Measurements from ENCODE around the gene CXCL3.

Gene CXCL3

GRCh38 chr4:74039315-74039763 is 850 bp upstream of the CXCL3 start:
- POLR2A ChIA-PET, result interaction anchor here (0.9 kb wide), 2 partner anchors 17 to 71 kb away, joined by 3 to 4 read pairs; no protein-coding TSS in a partner anchor
- no peak for TF ChIP-seq CTCF (IDR thresholded peaks at IDR 0.05; ENCODE audit: insufficient read depth, low read length, missing control alignments)
- DNase-seq (ENCODE audit: low read depth, low spot score), result no peak
- peak overlapping the region; percentile 71 for H3K4me3 ChIP-seq (ENCODE audit: low read depth, low read length)
- CTCF ChIA-PET, result interaction anchor here (0.9 to 3.0 kb wide), 14 partner anchors 10 to 464 kb away, joined by 3 to 24 read pairs (median 4); no protein-coding TSS in a partner anchor

GRCh38 chr4:74038086-74038424 is 434 bp downstream of the CXCL3 start:
- ChIA-PET CTCF (interaction anchor here (0.9 to 3.0 kb wide), 18 partner anchors 10 to 384 kb away, joined by 3 to 24 read pairs (median 4); no protein-coding TSS in a partner anchor), POLR2A (no interaction called here)
- no peak for DNase-seq (ENCODE audit: low read depth, low spot score)
- TF ChIP-seq CTCF (IDR thresholded peaks at IDR 0.05; ENCODE audit: insufficient read depth, low read length, missing control alignments), result no peak
- peak overlapping the region; percentile 71 for H3K4me3 ChIP-seq (ENCODE audit: low read depth, low read length)

GRCh38 chr4:74037076-74037955 is 1.2 kb downstream of the CXCL3 start:
- no peak overlapping the region; the same call in 1 of the 2 replicates for H3K4me3 ChIP-seq (ENCODE audit: low read depth, low read length)
- TF ChIP-seq CTCF (IDR thresholded peaks at IDR 0.05; ENCODE audit: insufficient read depth, low read length, missing control alignments), result no peak
- no peak for DNase-seq (ENCODE audit: low read depth, low spot score)
- ChIA-PET POLR2A (interaction anchor here (0.7 kb wide), 1 partner anchor 1508 kb away, joined by 3 read pairs; no protein-coding TSS in a partner anchor), CTCF (interaction anchor here (0.9 to 3.0 kb wide), 13 partner anchors 9 to 384 kb away, joined by 3 to 24 read pairs (median 5); no protein-coding TSS in a partner anchor)

- no peak for TF ChIP-seq CTCF (IDR thresholded peaks at IDR 0.05; ENCODE audit: insufficient read depth, low read length, missing control alignments)
- ChIA-PET CTCF (no interaction called here), POLR2A (no interaction called here)
- no peak for DNase-seq (ENCODE audit: low read depth, low spot score)
- H3K4me3 ChIP-seq (ENCODE audit: low read depth, low read length), result no peak overlapping the region
Measured at GRCh38 chr4:74033739-74034138, 4.8 kb downstream of the CXCL3 start.

- POLR2A ChIA-PET, result no interaction called here
- no peak for TF ChIP-seq CTCF (IDR thresholded peaks at IDR 0.05; ENCODE audit: insufficient read depth, low read length, missing control alignments)
- CTCF ChIA-PET, result interaction anchor here (1.0 kb wide), 1 partner anchor 12 kb away, joined by 3 read pairs; no protein-coding TSS in a partner anchor
- no peak overlapping the region for H3K4me3 ChIP-seq (ENCODE audit: low read depth, low read length)
- DNase-seq (ENCODE audit: low read depth, low spot score), result no peak
Measured at GRCh38 chr4:74032064-74032463, 6.4 kb downstream of the CXCL3 start.

- H3K4me3 ChIP-seq (ENCODE audit: low read depth, low read length), result no peak overlapping the region
- POLR2A ChIA-PET, result no interaction called here
- TF ChIP-seq CTCF (IDR thresholded peaks at IDR 0.05; ENCODE audit: insufficient read depth, low read length, missing control alignments), result no peak
- CTCF ChIA-PET, result interaction anchor here (0.8 to 1.0 kb wide), 2 partner anchors 12 to 103 kb away, joined by 3 to 5 read pairs; no protein-coding TSS in a partner anchor
- DNase-seq (ENCODE audit: low read depth, low spot score), result no peak
Measured at GRCh38 chr4:74031576-74031975, 6.9 kb downstream of the CXCL3 start.

All from AG04449 (cell line).